Superior temporal gyrus (tissue), 1 donor: Measurements from ENCODE around the gene CPNE8.

ENCODE experiments used
- DNase-seq: peaks from one replicate; pipeline ENCODE4 v3.0.0-alpha.2; 2016; ENCODE audit errors: extremely low spot score

Gene CPNE8

GRCh38 chr12:38905480-38906351, at the start of gene CPNE8:
Gene CPNE8, minus strand, starts transcription at chr12:38905591. Its CDS starts 57 bp downstream, at chr12:38905534.
- no peak for DNase-seq

GRCh38 chr12:38954238-38954873, 49.0 kb upstream of the CPNE8 start:
- no peak for DNase-seq

GRCh38 chr12:38949363-38949762, 44.0 kb upstream of the CPNE8 start:
- no peak for DNase-seq

DNA sequence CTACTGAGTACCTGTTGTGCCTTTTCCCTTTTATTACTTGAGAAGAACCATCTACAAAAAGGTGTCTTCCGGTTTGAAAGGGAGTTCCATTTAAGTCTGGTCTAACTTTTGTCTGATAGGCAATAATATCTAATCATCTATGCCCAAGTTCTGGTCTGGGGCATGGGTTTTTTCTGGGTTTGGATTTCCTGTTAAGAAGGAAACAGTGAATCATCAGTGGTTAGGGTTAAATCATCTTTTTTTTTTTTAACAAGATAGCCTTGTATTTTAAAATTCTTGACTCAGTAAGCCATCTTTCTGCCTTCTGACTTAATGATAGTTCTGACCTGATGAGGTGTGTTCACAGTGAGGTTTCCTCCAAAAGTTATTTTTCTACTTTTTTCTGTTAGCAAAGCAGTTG, 29.3 kb upstream of the CPNE8 start:
- DNase-seq, result no peak

DNA sequence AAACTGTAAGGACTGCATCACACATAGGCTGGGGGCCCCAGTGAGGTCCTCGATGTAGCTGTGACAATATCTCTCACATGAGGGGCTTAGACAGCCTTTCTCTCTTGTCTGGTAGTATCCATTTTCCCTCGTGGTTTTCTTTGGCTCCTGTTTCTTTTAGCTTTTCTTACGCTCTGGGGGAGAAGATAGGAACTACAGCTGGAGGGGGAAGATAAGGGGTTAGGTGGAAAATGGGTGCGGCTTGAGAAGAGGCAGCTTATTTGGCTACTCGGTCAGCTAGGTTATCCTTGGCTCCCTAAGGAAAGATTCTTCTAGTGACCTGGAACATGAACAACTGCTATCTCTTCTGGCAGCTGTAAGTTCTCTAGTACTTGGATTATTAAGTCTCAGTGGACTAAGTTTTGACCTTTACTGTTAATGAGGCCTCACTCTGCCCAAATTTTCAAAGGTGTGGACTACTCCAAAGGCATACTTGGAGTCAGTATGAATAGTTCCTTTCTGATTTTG, 28.7 kb upstream of the CPNE8 start:
- no peak for DNase-seq

GRCh38 chr12:38932320-38932719, 26.9 kb upstream of the CPNE8 start:
- DNase-seq, result no peak

DNA sequence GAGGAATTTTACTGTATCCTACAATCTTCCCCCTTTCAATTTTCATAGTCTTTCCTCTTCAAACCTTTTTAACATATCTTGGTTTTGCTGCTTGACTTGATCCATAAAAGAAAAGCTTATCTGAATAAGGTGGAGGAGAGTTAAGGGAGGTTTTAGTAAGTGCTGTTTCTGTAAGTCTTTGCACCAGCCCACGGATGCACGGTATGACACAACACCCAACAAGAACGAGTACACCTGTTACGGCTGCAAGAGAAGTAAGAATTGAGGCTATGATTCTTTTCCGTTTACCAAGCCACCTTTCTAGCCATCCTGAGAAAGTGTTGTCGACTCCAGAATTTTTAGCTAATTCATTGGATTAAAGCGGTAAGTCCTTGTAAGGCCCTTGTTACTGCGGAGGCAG, 26.1 kb upstream of the CPNE8 start:
- DNase-seq, result no peak

- no peak for DNase-seq
Observed at GRCh38 chr12:38930990-38931389, 25.6 kb upstream of the CPNE8 start.

DNA sequence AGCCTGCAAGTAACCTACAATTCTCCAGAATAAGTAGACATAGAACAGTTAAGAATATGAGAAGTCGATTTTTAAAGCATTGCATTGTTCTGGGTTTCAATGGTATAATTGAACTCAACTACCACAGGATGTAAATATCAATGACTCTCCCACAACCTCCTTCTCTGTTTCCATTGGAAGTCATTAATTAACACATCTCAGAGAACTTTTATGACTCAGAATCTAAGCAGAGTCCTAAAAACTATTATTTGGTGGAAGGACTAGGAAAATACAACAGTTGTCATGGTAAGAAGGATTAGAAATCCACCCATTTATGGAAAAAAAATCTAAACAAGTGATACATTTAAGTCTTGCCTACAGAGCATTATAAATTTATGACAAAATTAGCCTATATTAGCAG, 21.1 kb upstream of the CPNE8 start:
- no peak for DNase-seq

- DNase-seq, result no peak
Observed at GRCh38 chr12:38921025-38921677, 15.8 kb upstream of the CPNE8 start.

GRCh38 chr12:38919191-38919590, 13.8 kb upstream of the CPNE8 start:
- DNase-seq, result no peak

GRCh38 chr12:38915429-38916182, 10.2 kb upstream of the CPNE8 start:
- no peak for DNase-seq

- no peak for DNase-seq
Observed at GRCh38 chr12:38912116-38912515, 6.7 kb upstream of the CPNE8 start.

DNA sequence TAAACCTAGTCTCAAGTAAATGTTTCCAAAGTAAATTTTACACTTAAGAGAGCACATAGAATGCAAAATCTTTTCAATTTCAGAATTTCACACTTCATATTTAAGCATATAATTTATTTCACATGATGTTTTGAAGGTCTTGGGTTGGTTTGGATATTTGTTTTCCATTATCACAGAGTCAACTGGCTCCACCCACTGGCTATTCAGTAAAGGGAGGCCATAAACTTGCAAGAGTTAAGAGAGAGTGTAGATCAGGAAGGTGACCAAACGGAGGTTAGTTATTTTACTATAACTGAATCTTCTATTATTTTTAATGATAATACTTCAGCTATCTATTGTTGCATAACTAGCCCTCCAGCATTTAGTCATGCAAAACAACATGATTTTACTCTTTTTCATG, 6.2 kb upstream of the CPNE8 start:
- DNase-seq, result no peak

- no peak for DNase-seq
Observed at GRCh38 chr12:38907201-38907923, 2.0 kb upstream of the CPNE8 start.

DNA sequence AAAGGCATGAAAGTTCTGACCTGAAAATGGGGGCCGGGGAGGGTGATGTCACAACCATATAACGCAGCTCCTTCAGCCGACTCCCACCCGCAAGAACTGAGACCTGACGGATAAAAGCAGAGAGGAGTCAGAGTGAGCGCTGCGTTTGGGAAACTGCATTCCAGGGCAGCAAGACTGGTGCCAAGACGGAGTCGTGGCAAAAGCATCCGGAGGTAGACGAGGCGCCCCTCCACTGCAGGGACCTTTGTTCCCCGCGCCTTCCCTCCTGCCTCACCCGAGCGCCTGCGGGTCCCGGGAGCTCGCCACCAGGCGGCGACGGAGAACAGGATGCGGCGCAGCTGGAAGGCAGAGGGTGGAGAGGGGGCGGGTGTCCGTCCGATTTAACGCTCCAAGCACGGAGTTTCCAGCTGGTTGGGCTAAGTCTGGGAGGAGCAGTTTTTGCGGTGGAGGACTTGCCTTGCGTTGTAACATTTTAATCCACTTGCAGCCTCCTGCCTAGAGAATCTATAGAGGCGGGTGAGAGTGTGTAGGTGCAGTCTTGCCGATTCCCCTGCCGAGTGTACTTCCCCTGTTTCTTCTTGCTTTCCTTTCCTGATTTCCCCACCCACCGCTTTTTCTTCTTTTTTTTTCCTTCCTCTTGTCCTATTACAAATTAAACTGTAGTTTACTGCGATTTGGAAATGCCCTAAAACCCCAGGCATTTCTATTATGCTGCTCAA, 1.2 kb upstream of the CPNE8 start:
- peak; percentile 79 for DNase-seq

GRCh38 chr12:38904537-38905479, 583 bp downstream of the CPNE8 start:
- no peak for DNase-seq

DNA sequence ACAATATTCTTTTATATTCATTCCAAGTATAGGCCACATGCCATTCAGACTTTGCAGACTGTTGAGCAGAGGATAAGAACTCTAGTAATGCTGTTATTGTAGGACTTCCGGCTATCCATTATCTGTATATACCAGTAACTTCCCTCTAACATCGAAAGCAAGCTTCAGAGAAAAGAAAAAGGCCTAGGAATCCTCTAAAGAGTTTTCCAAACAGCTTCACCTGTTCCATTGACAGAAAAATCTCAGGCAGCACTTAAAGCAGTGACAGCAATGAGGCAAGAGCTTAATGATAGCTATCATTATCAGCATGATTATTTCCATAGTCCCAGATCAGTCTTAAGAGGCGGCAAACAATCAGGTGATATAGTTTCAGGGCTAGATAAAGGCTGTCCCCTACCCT, 1.8 kb downstream of the CPNE8 start:
- DNase-seq, result peak; percentile 45

GRCh38 chr12:38898001-38898684, 7.2 kb downstream of the CPNE8 start:
- DNase-seq, result no peak
